GM19452 (cell line): Measurements from ENCODE around the gene C5AR1.
"Not testable (repeated sequence)": the region's sequence is repeated elsewhere in the genome, so short reads cannot be mapped to it uniquely, and the experiment has no call there.

Source experiments
- ATAC-seq: cut with Tn5 transposase; IDR thresholded peaks from one replicate; pipeline ENCODE4 v1.9.1; 2021; ENCODE audit not compliant: unreplicated experiment

C5AR1 gene

GRCh38 chr19:47309608-47310007 is at the start of gene C5AR1:
Gene C5AR1, plus strand, starts transcription at chr19:47309861. Its CDS starts 35 bp downstream, at chr19:47309896.
- ATAC-seq: no peak

- ATAC-seq: no peak
These were observed 49.2 kb upstream of the C5AR1 start for GRCh38 chr19:47260476-47260875.

GRCh38 chr19:47261946-47262793 is 47.5 kb upstream of the C5AR1 start:
- peak; percentile 76 for ATAC-seq

GRCh38 chr19:47264629-47265028 is 45.0 kb upstream of the C5AR1 start:
- ATAC-seq: no peak

GRCh38 chr19:47266401-47266941 is 43.2 kb upstream of the C5AR1 start:
- no peak for ATAC-seq

- ATAC-seq: no peak
These were observed 42.3 kb upstream of the C5AR1 start for GRCh38 chr19:47267350-47267759.

- no peak for ATAC-seq
These were observed 41.6 kb upstream of the C5AR1 start for GRCh38 chr19:47268028-47268427.

- no peak for ATAC-seq
These were observed 40.1 kb upstream of the C5AR1 start for GRCh38 chr19:47269596-47269995.

GRCh38 chr19:47270408-47270807 is 39.3 kb upstream of the C5AR1 start:
- ATAC-seq: no peak

- no peak for ATAC-seq
These were observed 37.7 kb upstream of the C5AR1 start for GRCh38 chr19:47271949-47272348.

GRCh38 chr19:47272448-47273312 is 37.0 kb upstream of the C5AR1 start:
- ATAC-seq: no peak

- ATAC-seq: peak; percentile 60
These were observed 36.2 kb upstream of the C5AR1 start for GRCh38 chr19:47273313-47274070.

- peak; percentile 49 for ATAC-seq
These were observed 35.4 kb upstream of the C5AR1 start, which contains the start of gene INAFM1 for GRCh38 chr19:47274071-47274890. Gene INAFM1, plus strand, starts transcription at chr19:47274885. Its CDS starts 35 bp downstream, at chr19:47274920.

GRCh38 chr19:47274891-47275761 is 34.5 kb upstream of the C5AR1 start:
- ATAC-seq: no peak

GRCh38 chr19:47275791-47276461 is 33.7 kb upstream of the C5AR1 start:
- no peak for ATAC-seq

GRCh38 chr19:47276513-47276912 is 33.1 kb upstream of the C5AR1 start:
- not testable (repeated sequence) for ATAC-seq

- no peak for ATAC-seq
These were observed 29.4 kb upstream of the C5AR1 start for GRCh38 chr19:47280183-47280797.
